ENCODE results near the gene HAS3. TPM values are rescaled to one million over a fixed set of nuclear protein-coding genes. Genes with fewer than 3 reads are reported as not detected.
A peak's percentile ranks its signal among the peaks of the same experiment; 100 is the strongest.
"Not testable (repeated sequence)": the region's sequence is repeated elsewhere in the genome, so short reads cannot be mapped to it uniquely, and the experiment has no call there.

The HAS3 gene
- total RNA-seq, 2 donors from 2014 or later: 0.44 TPM

GRCh38 chr16:69114346-69114975 is 9.0 kb downstream of the HAS3 start:
- ATAC-seq (no peak), DNase-seq (no peak)
- intact Hi-C loops (cut with DNase I): no loop called here

GRCh38 chr16:69114976-69115355 is 9.5 kb downstream of the HAS3 start:
- intact Hi-C loops (cut with DNase I): no loop called here
- ATAC-seq: no peak
- no peak for DNase-seq

DNA sequence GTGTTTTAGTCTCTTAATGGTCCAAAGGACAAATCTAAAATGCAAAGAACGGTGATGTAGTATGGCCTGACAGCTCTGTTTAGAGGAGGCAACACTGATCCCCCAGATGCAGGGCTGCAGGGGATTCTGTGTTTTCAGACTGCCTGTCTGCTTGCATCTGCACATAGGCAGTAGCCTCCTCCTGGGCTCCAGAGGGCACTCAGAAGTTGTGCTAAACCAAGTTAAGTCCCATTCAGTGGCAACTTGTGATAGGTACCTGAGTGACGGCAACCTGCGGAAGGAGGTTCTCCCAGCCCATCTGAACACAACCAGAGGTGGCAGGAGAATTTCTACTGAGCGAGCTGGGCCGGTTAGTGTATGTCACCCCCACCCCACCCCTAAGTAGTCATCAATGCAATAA is 9.9 kb downstream of the HAS3 start:
- DNase-seq (no peak), ATAC-seq (no peak)
- intact Hi-C loops (cut with DNase I): no loop called here

- no peak for ATAC-seq
- intact Hi-C loops (cut with DNase I): no loop called here
- DNase-seq: no peak
Observed at GRCh38 chr16:69115837-69116236, 10.4 kb downstream of the HAS3 start.

GRCh38 chr16:69116256-69116875 is 10.9 kb downstream of the HAS3 start:
- intact Hi-C loops (cut with DNase I): no loop called here

GRCh38 chr16:69116906-69117305 is 11.5 kb downstream of the HAS3 start:
- DNase-seq: no peak
- intact Hi-C loops (cut with DNase I): no loop called here
- peak in 1 of 2 donors; percentile 31 for ATAC-seq

More at GRCh38 chr16:69116256-69116875, 10.9 kb downstream of the HAS3 start:
- DNase-seq (no peak), ATAC-seq (no peak)

GRCh38 chr16:69118468-69118867 is 13.0 kb downstream of the HAS3 start:
- ATAC-seq (no peak), DNase-seq (no peak)
- intact Hi-C loops (cut with DNase I): no loop called here

- intact Hi-C loops (cut with DNase I): no loop called here
- DNase-seq (no peak), ATAC-seq (no peak)
Observed at GRCh38 chr16:69118994-69119393, 13.5 kb downstream of the HAS3 start.

DNA sequence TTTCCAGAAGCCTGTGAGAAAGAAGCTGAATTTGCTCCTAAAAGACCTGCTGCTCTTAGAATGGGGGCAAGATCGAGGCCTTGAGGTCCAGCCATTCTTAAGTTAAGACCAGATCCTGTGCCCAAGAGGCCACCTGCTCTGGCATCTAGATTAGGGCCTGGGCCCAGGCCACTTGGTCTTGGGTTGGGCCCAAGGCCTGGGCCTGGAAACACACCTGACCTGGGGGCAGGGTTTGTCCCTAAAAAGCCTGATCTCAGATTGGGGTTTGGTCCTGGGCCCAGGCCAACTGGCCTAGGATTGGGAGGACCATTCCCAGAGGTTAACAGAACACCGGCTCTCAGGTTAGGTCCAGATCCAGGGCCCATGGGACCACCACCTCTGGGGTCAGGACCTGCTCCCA is 14.1 kb downstream of the HAS3 start:
- DNase-seq (no peak), ATAC-seq (no peak)
- intact Hi-C loops (cut with DNase I): no loop called here

DNA sequence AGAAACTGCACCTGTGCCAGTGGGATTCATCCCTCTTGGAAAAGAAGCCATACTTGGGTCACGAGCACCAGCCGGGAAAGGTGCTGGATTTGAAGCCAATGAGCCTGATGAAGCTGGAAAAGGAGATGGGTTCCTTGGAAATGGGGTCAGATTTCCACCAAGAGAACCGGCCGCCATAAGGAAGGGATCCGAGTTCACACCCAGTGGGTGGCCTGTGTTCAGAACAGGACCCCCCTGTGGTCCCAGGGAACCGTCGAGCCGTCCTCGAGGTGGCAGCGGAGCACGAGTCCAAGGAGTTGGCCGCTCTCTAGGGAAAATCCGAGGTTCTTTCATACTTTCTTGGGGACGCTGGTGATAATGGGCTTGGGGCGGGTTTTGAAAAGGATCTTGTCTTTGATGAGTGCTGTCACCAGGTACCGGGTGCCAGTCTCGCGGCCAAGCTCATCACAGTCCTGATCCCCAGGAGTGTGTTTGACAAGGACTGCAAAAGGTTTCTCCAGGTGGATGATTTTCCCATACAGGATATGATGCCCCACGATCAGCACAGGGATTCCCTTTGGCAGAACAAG is 14.7 kb downstream of the HAS3 start:
- intact Hi-C loops (cut with DNase I): loop anchor here (5.0 to 10.0 kb wide), 2 partner anchors 593 to 595 kb away; no protein-coding TSS in a partner anchor
- ATAC-seq (no peak), DNase-seq (no peak)

- intact Hi-C loops (cut with DNase I): loop anchor here (1.0 to 10.0 kb wide), 4 partner anchors 221 to 599 kb away; no protein-coding TSS in a partner anchor
- DNase-seq (peak; percentile 64), ATAC-seq (peak in 1 of 2 donors; percentile 30)
Observed at GRCh38 chr16:69123910-69124309, 18.5 kb downstream of the HAS3 start.

GRCh38 chr16:69124406-69124805 is 19.0 kb downstream of the HAS3 start:
- ATAC-seq, DNase-seq: not testable (repeated sequence)
- intact Hi-C loops (cut with DNase I): loop anchor here (1.0 to 10.0 kb wide), 4 partner anchors 222 to 600 kb away; no protein-coding TSS in a partner anchor

- intact Hi-C loops (cut with DNase I): loop anchor here (1.0 to 10.0 kb wide), 4 partner anchors 222 to 600 kb away; no protein-coding TSS in a partner anchor
- not testable (repeated sequence) for DNase-seq, ATAC-seq
Observed at GRCh38 chr16:69124961-69125360, 19.5 kb downstream of the HAS3 start.

- DNase-seq (no peak), ATAC-seq (no peak)
- intact Hi-C loops (cut with DNase I): loop anchor here in 1 of 2 donors (10.0 kb wide), 1 partner anchor 601 kb away; no protein-coding TSS in a partner anchor
Observed at GRCh38 chr16:69126221-69126620, 20.8 kb downstream of the HAS3 start.

DNA sequence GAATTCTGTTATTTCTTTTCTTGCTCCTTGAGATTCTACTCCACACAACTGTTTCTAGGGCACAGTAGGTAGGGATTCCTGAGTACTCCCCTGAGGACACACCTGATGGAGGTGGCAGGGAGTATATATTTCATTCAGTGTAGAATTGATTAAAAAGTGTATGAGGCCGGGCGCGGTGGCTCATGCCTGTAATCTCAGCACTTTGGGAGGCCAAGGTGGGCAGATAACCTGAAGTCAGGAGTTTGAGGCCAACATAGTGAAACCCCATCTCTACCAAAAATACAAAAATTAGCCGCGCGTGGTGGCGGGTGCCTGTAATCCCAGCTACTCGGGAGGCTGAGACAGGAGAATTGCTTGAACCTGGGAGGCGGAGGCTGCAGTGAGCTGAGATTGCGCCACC is 21.3 kb downstream of the HAS3 start:
- not testable (repeated sequence) for DNase-seq
- intact Hi-C loops (cut with DNase I): loop anchor here in 1 of 2 donors (10.0 kb wide), 1 partner anchor 602 kb away; no protein-coding TSS in a partner anchor

GRCh38 chr16:69127966-69128510 is 22.6 kb downstream of the HAS3 start:
- DNase-seq (no peak), ATAC-seq (no peak)
- intact Hi-C loops (cut with DNase I): loop anchor here in 1 of 2 donors (10.0 kb wide), 1 partner anchor 603 kb away; no protein-coding TSS in a partner anchor

More for the DNA sequence above, 21.3 kb downstream of the HAS3 start:
- not testable (repeated sequence) for ATAC-seq

DNA sequence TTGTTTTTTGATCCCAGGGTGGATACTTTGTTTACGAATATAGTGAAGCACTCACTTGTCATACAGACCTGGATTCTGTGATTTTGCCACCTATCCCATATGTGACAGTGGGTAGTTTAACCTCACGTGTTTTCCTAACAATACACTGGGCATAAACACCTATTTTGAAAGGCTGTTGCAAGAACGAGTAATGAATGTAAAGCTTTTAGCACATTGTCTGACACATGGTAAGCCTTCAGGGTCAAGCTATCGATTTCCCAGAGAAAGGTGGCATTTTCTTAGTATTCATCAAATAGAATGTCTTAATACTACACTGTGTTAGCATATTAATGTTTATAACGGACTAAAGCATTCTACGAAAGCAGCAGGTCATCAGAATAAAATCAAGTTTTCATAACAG is 25.0 kb downstream of the HAS3 start:
- DNase-seq (no peak), ATAC-seq (no peak)
- intact Hi-C loops (cut with DNase I): no loop called here

GRCh38 chr16:69131167-69131838 is 25.9 kb downstream of the HAS3 start:
- intact Hi-C loops (cut with DNase I): no loop called here
- peak in 1 of 2 donors; percentile 27 for ATAC-seq
- DNase-seq: no peak

GRCh38 chr16:69131839-69132423 is 26.5 kb downstream of the HAS3 start:
- ATAC-seq (peak; percentile 84 to 87), DNase-seq (peak; percentile 84)
- intact Hi-C loops (cut with DNase I): no loop called here

Data from left cardiac atrium (tissue), 4 donors.